HL-60 (cell line): ENCODE measurements around the gene PSMC3IP.

Experiments used
- CTCF ChIP-seq: IDR thresholded peaks from one replicate; pipeline ENCODE4 v1.5.1; 2011; ENCODE audit warnings: low read length, control low read depth, inconsistent platforms; ENCODE audit not compliant: insufficient read depth
- POLR2AphosphoS5 ChIP-seq: IDR thresholded peaks from 2 replicates; pipeline ENCODE4 v1.6.1; 2012; ENCODE audit warnings: low read depth
- SPI1 ChIP-seq: IDR thresholded peaks from 2 replicates; pipeline ENCODE4 v1.6.1; 2012; ENCODE audit warnings: low read depth, mild to moderate bottlenecking, borderline replicate concordance

DNA sequence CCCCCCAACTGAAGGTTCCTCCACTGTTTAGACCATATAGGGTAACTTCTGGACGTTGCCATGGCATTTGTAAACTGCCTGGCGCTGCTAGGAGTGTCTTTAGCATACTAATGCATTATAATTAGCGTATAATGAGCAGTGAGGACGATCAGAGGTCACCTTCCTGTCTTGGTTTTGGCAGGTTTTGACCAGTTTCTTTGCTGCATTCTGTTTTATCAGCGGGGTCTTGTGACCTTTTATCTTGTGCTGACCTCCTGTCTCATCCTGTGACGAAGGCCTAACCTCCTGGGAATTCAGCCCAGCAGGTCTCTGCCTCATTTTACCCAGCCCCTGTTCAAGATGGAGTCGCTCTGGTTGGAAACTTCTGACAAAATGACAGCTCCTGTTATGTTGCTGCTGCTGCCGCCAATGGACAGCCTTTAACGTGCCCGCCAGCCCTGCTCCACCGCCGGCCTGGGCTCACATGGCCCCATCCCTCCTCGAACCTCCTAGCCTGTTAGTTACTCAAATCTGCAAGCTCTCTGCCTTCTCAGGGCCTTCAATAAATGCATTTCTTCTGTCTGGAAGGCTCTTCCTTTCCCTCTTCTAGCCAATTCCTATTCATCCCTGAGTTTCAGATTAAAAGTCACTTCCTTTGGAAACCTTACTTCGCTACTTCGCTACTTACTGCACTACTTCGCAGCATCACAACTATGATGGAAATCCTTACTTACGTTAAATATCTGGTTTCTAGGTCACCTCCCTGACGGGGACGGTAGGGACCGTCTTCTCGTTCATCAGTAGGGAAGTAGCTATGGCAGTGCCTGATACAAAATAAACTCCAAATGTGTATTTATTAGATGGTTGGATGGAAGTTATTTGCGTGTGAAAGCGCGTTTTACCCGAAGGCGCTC, 42.1 kb downstream of the PSMC3IP start:
- no peak for TF ChIP-seq CTCF
- TF ChIP-seq POLR2AphosphoS5 = no peak; the same call in 1 of the 2 replicates
- peak; percentile 25; the same call in 1 of the 2 replicates for TF ChIP-seq SPI1
